PC-9 (cell line): ENCODE data around the gene HSD11B1L. TPM values are rescaled to one million over a fixed set of nuclear protein-coding genes. Genes with fewer than 3 reads are reported as not detected.

Experiments used
- BruUV-seq: library from RNA; stranded (reverse); fragments of 400-500 nt; replicated peaks from 2 replicates; lab custom pipeline; 2021; lab: Mats Ljungman, UMichigan
- CTCF ChIA-PET: fragments of 300-600 bp; sonication (Branson Sonifier 250); formaldehyde crosslinking; loops from one replicate; lab custom pipeline; 2022; ENCODE audit warnings: antibody characterized with exemption; lab: Charles Lee
- POLR2A ChIA-PET: fragments of 300-600 bp; sonication (Branson Sonifier 250); formaldehyde crosslinking; loops from one replicate; lab custom pipeline; 2022; ENCODE audit warnings: antibody characterized with exemption; ENCODE audit not compliant: unreplicated experiment; lab: Charles Lee
- DNase-seq, 2 experiments: peaks; one replicate each; pipeline versions ENCODE4 v3.0.0 to v3.0.0-alpha.2; 2015 to 2022; ENCODE audit warnings: mixed read lengths in 1 of 2
- H2AFZ ChIP-seq: fragments of 200-600 bp; sonication (generic); 2 replicates; pipeline ENCODE4 v1.8.1; 2017; ENCODE audit warnings: antibody characterized with exemption
- H3F3A ChIP-seq: fragments of 200-600 bp; sonication (generic); 2 replicates; pipeline ENCODE4 v1.8.1; 2017; ENCODE audit warnings: antibody characterized with exemption, mild to moderate bottlenecking, low read depth; ENCODE audit not compliant: insufficient read depth
- H3K27ac ChIP-seq: fragments of 200-600 bp; sonication (generic); 2 replicates; pipeline ENCODE4 v1.6.1; 2016; ENCODE audit warnings: mixed run types
- H3K27me3 ChIP-seq: fragments of 200-600 bp; sonication (generic); 2 replicates; pipeline ENCODE4 v1.6.1; 2016; ENCODE audit warnings: low read depth, mixed run types; ENCODE audit not compliant: insufficient read depth
- H3K36me3 ChIP-seq: fragments of 200-600 bp; sonication (generic); 2 replicates; pipeline ENCODE4 v1.6.1; 2016; ENCODE audit warnings: low read depth, mixed run types
- H3K4me1 ChIP-seq: fragments of 200-600 bp; sonication (generic); replicated peaks from 2 replicates; pipeline ENCODE4 v1.6.1; 2016; ENCODE audit warnings: mixed run types; ENCODE audit not compliant: insufficient read depth
- H3K4me2 ChIP-seq: fragments of 200-600 bp; sonication (generic); 2 replicates; pipeline ENCODE4 v1.6.1; 2017; ENCODE audit warnings: mixed run types
- H3K4me3 ChIP-seq: fragments of 200-600 bp; sonication (generic); 2 replicates; pipeline ENCODE4 v1.6.1; 2016; ENCODE audit warnings: mixed run types
- H3K79me2 ChIP-seq: fragments of 200-600 bp; sonication (generic); 2 replicates; pipeline ENCODE4 v1.6.1; 2017; ENCODE audit warnings: low read depth, mixed run types
- H3K9me2 ChIP-seq: fragments of 200-600 bp; sonication (generic); 2 replicates; pipeline ENCODE4 v1.8.1; 2017; ENCODE audit warnings: mild to moderate bottlenecking; ENCODE audit not compliant: insufficient read depth
- H3K9me3 ChIP-seq: fragments of 200-600 bp; sonication (generic); 2 replicates; pipeline ENCODE4 v1.8.1; 2016; ENCODE audit warnings: low read depth; ENCODE audit not compliant: insufficient read depth
- H4K20me1 ChIP-seq: fragments of 200-600 bp; sonication (generic); 2 replicates; pipeline ENCODE4 v1.8.1; 2017; ENCODE audit not compliant: insufficient read depth
- CTCF ChIP-seq: fragments of 200-600 bp; sonication (generic); conservative IDR thresholded peaks from 2 replicates; pipeline ENCODE4 v1.6.1; 2017; ENCODE audit warnings: mixed run types, antibody characterized with exemption, mild to moderate bottlenecking, moderate library complexity
- EZH2 ChIP-seq: fragments of 200-600 bp; sonication (generic); IDR thresholded peaks from 2 replicates; pipeline ENCODE4 v1.8.0; 2017; ENCODE audit warnings: antibody characterized with exemption, low read depth
- intact Hi-C: fragments of 100-400 bp; cut with micrococcal nuclease; formaldehyde crosslinking; loops from one replicate; pipeline ENCODE4 v1.10.0; 2022; ENCODE audit not compliant: unreplicated experiment
- total RNA-seq: library from RNA; stranded (reverse); gene quantifications from 2 replicates; pipeline ENCODE4 v1.2.3, GENCODE V29; 2021

Gene HSD11B1L
- total RNA-seq, 1 experiment from 2014 or later = 7.5 TPM

GRCh38 chr19:5693195-5694166, 12.7 kb downstream of the HSD11B1L start:
- Histone ChIP-seq H3K4me3 (no peak overlapping the region), H3K4me1 (no peaks in the 10 kb centered on the region), H3K27ac (no peak overlapping the region), H3F3A (peaks cover 34% of the 10 kb centered on the region), H3K4me2 (peak overlapping the region; percentile 71; the same call in 1 of the 2 replicates), H3K9me3 (no peaks in the 10 kb centered on the region), H3K79me2 (peaks cover 37% of the 10 kb centered on the region), H3K27me3 (no peaks in the 10 kb centered on the region), H4K20me1 (peaks cover 37% of the 10 kb centered on the region), H3K36me3 (0 out of 2 replicates have a peak, but pooled peaks cover 9% of the 10 kb centered on the region), H3K9me2 (no peaks in the 10 kb centered on the region), H2AFZ (no peak overlapping the region)
- DNase-seq = no peak
- intact Hi-C loops = no loop called here
- ChIA-PET POLR2A (no interaction called here), CTCF (no interaction called here)
- no TSS peak for BruUV-seq
- TF ChIP-seq EZH2 = no peak
- no peak for TF ChIP-seq CTCF

GRCh38 chr19:5694167-5694955, 13.5 kb downstream of the HSD11B1L start:
- BruUV-seq = no TSS peak
- Histone ChIP-seq H3F3A (peaks cover 28% of the 10 kb centered on the region), H3K4me2 (no peak overlapping the region), H3K4me1 (no peaks in the 10 kb centered on the region), H3K27me3 (no peaks in the 10 kb centered on the region), H3K79me2 (peaks cover 37% of the 10 kb centered on the region), H3K9me2 (no peaks in the 10 kb centered on the region), H3K36me3 (0 out of 2 replicates have a peak, but pooled peaks cover 9% of the 10 kb centered on the region), H4K20me1 (peaks cover 41% of the 10 kb centered on the region), H3K27ac (no peak overlapping the region), H3K9me3 (no peaks in the 10 kb centered on the region), H3K4me3 (no peak overlapping the region), H2AFZ (no peak overlapping the region)
- TF ChIP-seq EZH2 (no peak), CTCF (no peak)
- CTCF ChIA-PET = no interaction called here
- DNase-seq = no peak
- intact Hi-C loops = no loop called here
- POLR2A ChIA-PET = no interaction called here

GRCh38 chr19:5694956-5695648, 14.3 kb downstream of the HSD11B1L start:
- no peak overlapping the region for H3K27ac ChIP-seq
- intact Hi-C loops = no loop called here
- H3K4me3 ChIP-seq = no peak overlapping the region
- POLR2A ChIA-PET = interaction anchor here (0.6 kb wide), 1 partner anchor 1106 kb away, joined by 3 read pairs; no protein-coding TSS in a partner anchor
- no peaks in the 10 kb centered on the region for H3K9me3 ChIP-seq
- no peaks in the 10 kb centered on the region for H3K9me2 ChIP-seq
- H3K4me1 ChIP-seq = no peaks in the 10 kb centered on the region
- no peak for DNase-seq
- H4K20me1 ChIP-seq = peaks cover 42% of the 10 kb centered on the region
- peaks cover 31% of the 10 kb centered on the region for H3F3A ChIP-seq
- H3K27me3 ChIP-seq = no peaks in the 10 kb centered on the region
- CTCF ChIA-PET = no interaction called here
- TF ChIP-seq EZH2 (no peak), CTCF (no peak)
- H3K36me3 ChIP-seq = 0 out of 2 replicates have a peak, but pooled peaks cover 9% of the 10 kb centered on the region
- no peak overlapping the region for H2AFZ ChIP-seq
- H3K4me2 ChIP-seq = no peak overlapping the region
- H3K79me2 ChIP-seq = peaks cover 37% of the 10 kb centered on the region
- no TSS peak for BruUV-seq
